Measurements from ENCODE around the gene SNRPA.

The SNRPA gene

GRCh38 chr19:40737102-40737644, 13.8 kb upstream of the SNRPA start:
- H3K27ac ChIP-seq (ENCODE audit: extremely low read depth, low read depth, low read length), result peak overlapping the region; percentile 16; the same call in 1 of the 2 replicates
- H3K4me3 ChIP-seq (ENCODE audit: low read depth, low read length), result no peak overlapping the region
- H3K4me1 ChIP-seq (ENCODE audit: control insufficient read depth, insufficient read depth, low read length), result no peaks in the 10 kb centered on the region
- H3K9me3 ChIP-seq (ENCODE audit: control insufficient read depth, insufficient read depth, low read depth, low read length), result no peaks in the 10 kb centered on the region
- POLR2A ChIA-PET, result interaction anchor here (1.7 to 2.4 kb wide), 2 partner anchors 13 to 20 kb away, joined by 5 to 9 read pairs; partner anchors contain the start of genes ACTMAP, COQ8B and ITPKC
- TF ChIP-seq ZNF433 (tag by site-specific recombination; IDR thresholded peaks at IDR 0.05; ENCODE audit: low read depth) (no peak), ZNF610 (tag by site-specific recombination; IDR thresholded peaks at IDR 0.05; ENCODE audit: borderline replicate concordance) (no peak), ZFP3 (tag by site-specific recombination; IDR thresholded peaks at IDR 0.05; ENCODE audit: low read depth) (no peak), ZNF747 (tag by site-specific recombination; IDR thresholded peaks at IDR 0.05) (no peak), ZNF580 (tag by site-specific recombination; IDR thresholded peaks at IDR 0.05) (no peak), FEZF1 (tag by site-specific recombination; IDR thresholded peaks at IDR 0.05) (no peak), IKZF3 (tag by site-specific recombination; IDR thresholded peaks at IDR 0.05) (peak; percentile 30; the same call in 1 of the 2 replicates), PRDM4 (tag by site-specific recombination; IDR thresholded peaks at IDR 0.05) (no peak)
- CTCF ChIA-PET, result interaction anchor here (0.6 to 0.9 kb wide), 2 partner anchors 90 to 102 kb away, joined by 3 to 5 read pairs; no protein-coding TSS in a partner anchor
- peaks cover 73 to 77% of the 10 kb centered on the region in 2 experiments for H3K36me3 ChIP-seq (ENCODE audit: control insufficient read depth in 2 of 2, insufficient read depth in 1 of 2, low read length in 2 of 2)

GRCh38 chr19:40739030-40739839, 11.8 kb upstream of the SNRPA start:
- no peaks in the 10 kb centered on the region for H3K4me1 ChIP-seq (ENCODE audit: control insufficient read depth, insufficient read depth, low read length)
- no peak overlapping the region for H3K27ac ChIP-seq (ENCODE audit: extremely low read depth, low read depth, low read length)
- H3K4me3 ChIP-seq (ENCODE audit: low read depth, low read length), result no peak overlapping the region
- peaks cover 64 to 77% of the 10 kb centered on the region in 2 experiments for H3K36me3 ChIP-seq (ENCODE audit: control insufficient read depth in 2 of 2, insufficient read depth in 1 of 2, low read length in 2 of 2)
- POLR2A ChIA-PET, result interaction anchor here (0.5 to 3.5 kb wide), 2 partner anchors 12 to 16 kb away, joined by 6 to 30 read pairs; partner anchors contain the start of genes ACTMAP and SNRPA
- H3K9me3 ChIP-seq (ENCODE audit: control insufficient read depth, insufficient read depth, low read depth, low read length), result no peaks in the 10 kb centered on the region
- CTCF ChIA-PET, result interaction anchor here (0.6 kb wide), 1 partner anchor 239 kb away, joined by 3 read pairs; no protein-coding TSS in a partner anchor
- TF ChIP-seq ZIC2 (tag by site-specific recombination; IDR thresholded peaks at IDR 0.05) (peak; percentile 46), ZNF404 (tag by site-specific recombination; IDR thresholded peaks at IDR 0.05) (no peak), ZNF501 (tag by site-specific recombination; IDR thresholded peaks at IDR 0.05) (no peak), ZNF558 (tag by site-specific recombination; IDR thresholded peaks at IDR 0.05) (no peak), GLIS1 (tag by site-specific recombination; IDR thresholded peaks at IDR 0.05) (peak; percentile 88), ZNF274 (IDR thresholded peaks at IDR 0.05; ENCODE audit: low read length) (no peak), ZNF274 (tag by site-specific recombination; IDR thresholded peaks at IDR 0.05; ENCODE audit: borderline replicate concordance) (no peak), ZNF791 (tag by site-specific recombination; IDR thresholded peaks at IDR 0.05) (no peak), ZNF664 (tag by site-specific recombination; IDR thresholded peaks at IDR 0.05) (no peak), KLF8 (tag by site-specific recombination; IDR thresholded peaks at IDR 0.05) (no peak), MEIS1 (CRISPR knock-in tag; IDR thresholded peaks at IDR 0.05; ENCODE audit: borderline replicate concordance) (no peak), ZNF335 (tag by site-specific recombination; conservative IDR thresholded peaks at IDR 0.05) (peak; percentile 74), ZNF600 (tag by site-specific recombination; IDR thresholded peaks at IDR 0.05) (peak; percentile 40; the same call in 1 of the 2 replicates), ZNF24 (tag by site-specific recombination; IDR thresholded peaks at IDR 0.05) (no peak), CTCF (tag by site-specific recombination; IDR thresholded peaks at IDR 0.05) (no peak), ZNF549 (tag by site-specific recombination; IDR thresholded peaks at IDR 0.05) (no peak), KLF7 (tag by site-specific recombination; IDR thresholded peaks at IDR 0.05; ENCODE audit: borderline replicate concordance) (no peak), ZNF394 (tag by site-specific recombination; IDR thresholded peaks at IDR 0.05; ENCODE audit: borderline replicate concordance) (no peak), ZNF341 (tag by site-specific recombination; IDR thresholded peaks at IDR 0.05; ENCODE audit: low read depth) (no peak), ZNF768 (tag by site-specific recombination; IDR thresholded peaks at IDR 0.05) (peak; percentile 97; the same call in 1 of the 2 replicates)
